ENCODE results near the gene HSD11B1.

HSD11B1 gene

GRCh38 chr1:209756615-209757445 lies 52.2 kb downstream of the HSD11B1 start:
- DNase-seq, result no peak

DNA sequence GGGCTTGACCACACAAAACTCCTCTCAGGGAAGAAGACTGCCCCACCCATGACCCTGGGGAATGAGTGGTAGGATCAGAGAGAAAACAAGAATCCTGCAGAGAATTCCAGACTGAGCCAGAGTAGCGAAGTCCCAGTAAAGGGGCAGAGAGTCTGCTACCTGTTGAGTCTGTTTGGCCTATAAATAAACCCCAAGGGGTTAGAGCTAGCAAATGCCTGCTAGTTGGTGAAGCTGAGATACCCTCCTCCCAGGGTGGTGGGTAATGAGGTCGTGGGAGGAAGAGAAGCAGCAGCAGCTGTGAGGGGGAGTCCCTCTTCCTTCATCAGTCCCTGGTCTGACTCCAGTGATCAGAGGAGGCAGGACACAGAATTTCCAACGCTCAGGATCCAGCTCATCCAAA lies 53.8 kb downstream of the HSD11B1 start:
- no peak for DNase-seq

- no peak for DNase-seq
These were observed 55.2 kb downstream of the HSD11B1 start for GRCh38 chr1:209759829-209760359.

- DNase-seq, result no peak
These were observed 56.5 kb downstream of the HSD11B1 start for GRCh38 chr1:209761011-209761635.

GRCh38 chr1:209766051-209766450 lies 61.4 kb downstream of the HSD11B1 start:
- no peak for DNase-seq

DNA sequence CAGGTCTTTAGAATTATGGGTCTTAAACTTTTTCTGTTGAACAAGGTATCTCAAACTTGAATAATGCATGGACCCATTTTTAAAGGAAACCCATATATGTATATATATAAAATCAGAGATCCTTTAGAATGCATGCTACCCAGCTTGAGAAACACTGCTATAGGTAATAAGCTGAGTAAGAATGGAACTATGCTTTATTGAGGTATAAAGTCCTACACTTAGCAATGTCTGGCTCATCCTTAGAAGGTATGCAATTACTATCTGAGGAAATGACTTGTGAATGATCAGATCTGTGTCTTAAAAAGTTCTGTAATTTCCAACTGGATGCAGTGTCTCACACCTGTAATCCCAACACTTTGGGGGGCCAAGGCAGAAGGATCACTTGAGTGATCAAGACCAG lies 62.5 kb downstream of the HSD11B1 start:
- DNase-seq, result no peak

- no peak for DNase-seq
These were observed 63.1 kb downstream of the HSD11B1 start for GRCh38 chr1:209767706-209768105.

- no peak for DNase-seq
These were observed 63.7 kb downstream of the HSD11B1 start for GRCh38 chr1:209768354-209768774.

DNA sequence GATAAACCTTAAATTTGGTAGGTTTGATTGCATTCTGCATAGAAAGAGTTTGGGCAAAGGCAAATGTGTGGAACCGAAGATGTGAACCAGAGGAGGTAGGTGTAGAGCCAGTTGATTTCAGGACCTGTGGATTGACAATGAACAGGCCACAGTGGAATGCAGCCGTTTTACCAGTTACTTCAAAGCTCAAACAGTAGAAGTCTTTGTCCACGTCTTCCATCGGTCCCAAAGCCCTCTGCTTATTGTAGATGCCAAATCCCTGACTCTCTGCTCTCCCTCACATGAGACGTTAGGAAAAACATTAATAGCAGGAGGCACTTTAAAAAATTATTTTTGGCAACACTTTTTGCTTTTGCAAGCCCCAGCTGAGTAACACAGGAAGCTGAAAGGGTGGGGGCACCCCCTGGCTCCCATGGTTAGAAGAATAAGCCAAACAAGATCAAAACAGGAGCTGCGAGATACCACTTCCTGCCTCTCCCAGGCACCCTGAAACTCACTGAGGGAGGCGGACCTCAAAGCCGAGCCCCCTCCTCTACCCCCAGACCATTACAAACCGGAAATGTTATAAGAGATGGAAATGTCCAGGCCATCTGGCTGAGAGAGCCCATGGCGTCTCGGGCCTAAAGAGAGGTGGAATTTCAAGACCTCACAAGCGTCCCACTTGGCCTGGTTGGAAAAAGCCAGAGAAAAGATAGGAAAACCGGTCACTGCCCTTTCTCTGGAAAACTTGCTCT lies 64.7 kb downstream of the HSD11B1 start:
- no peak for DNase-seq

DNA sequence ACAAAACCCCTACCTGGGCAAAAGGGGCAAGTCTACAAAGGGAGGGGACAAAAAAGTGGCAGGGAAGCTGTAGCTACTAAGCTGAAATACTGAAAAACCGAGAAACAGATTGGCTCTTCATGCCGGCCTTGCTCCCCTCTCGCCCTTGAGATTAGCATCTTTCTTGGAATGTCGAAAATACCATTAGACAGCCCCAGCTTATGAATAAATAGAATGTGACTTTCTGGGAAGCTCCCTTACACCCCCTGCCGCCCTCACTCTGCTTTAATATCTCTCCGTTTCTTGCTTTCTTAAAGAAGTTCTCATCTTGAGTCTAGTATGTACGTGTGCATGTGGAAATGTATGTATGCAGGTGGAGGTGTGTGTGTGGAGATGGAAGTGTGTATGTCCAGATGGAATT lies 65.3 kb downstream of the HSD11B1 start:
- DNase-seq, result no peak

DNA sequence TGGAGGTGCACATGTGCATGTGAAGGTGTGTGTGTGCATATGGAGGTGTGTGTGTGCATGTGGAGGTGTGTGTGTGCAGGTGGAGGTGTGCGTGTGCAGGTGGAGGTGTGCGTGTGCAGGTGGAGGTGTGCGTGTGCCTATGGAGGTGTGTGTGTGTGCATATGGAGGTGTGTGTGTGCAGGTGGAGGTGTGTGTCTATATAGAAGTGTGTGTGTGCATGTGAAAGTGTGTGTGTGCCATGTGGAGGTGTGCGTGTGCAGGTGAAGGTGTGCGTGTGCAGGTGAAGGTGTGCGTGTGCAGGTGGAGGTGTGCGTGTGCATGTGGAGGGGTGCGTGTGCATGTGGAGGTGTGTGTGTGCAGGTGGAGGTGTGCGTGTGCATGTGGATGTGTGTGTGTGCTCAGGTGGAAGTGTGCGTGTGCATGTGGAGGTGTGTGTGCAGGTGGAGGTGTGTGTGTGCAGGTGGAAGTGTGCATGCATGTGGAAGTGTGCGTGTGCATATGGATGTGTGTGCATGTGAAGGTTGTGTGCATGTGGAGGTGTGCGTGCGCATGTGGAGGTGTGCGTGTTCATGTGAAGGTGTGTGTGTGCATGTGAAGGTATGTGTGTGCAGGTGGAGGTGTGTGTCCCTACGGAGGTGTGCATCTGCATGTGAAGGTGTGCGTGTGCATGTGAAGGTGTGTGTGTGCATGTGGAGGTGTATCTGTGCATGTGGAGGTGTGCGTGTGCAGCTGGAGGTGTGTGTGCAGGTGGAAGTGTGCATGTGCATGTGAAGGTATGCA lies 66.2 kb downstream of the HSD11B1 start:
- DNase-seq, result no peak

DNA sequence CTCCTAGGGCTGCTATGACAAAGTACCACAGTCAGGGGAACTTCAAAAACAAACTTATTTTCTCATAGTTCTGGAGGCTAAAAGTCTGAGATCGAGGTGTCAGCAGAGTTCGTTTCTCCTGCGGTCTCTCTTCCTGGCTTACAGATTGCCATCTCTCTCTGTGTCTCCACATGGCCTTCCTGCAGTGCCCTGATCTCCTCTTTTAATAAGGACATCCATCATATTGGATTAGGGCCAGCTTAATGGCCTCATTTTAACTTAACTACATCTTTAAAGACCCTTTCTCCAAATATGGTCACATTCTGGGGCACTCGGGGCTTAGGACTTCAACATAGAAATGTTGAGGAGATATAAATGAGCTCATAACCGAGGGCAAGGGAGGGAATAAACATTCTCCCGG lies 67.5 kb downstream of the HSD11B1 start:
- DNase-seq, result no peak

DNA sequence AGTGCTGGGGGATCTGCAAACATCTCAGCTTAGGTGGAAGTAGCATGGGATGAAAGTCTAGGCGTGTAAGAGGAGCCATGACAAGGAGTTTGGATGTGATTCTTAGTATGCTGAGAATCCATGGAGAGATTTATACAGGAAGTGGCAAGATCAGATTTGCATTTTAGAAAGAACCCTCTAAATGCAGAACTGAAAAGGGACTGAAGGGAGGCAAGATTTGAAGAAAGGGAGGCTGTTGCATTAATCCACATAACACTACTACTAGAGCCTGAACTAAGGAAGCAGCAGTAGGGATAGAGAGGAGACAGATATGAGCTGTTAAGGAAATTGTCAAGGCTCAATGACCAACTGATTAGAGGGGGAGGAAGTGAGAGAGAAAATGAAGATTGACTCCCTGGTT lies 69.9 kb downstream of the HSD11B1 start:
- no peak for DNase-seq

GRCh38 chr1:209775678-209776077 lies 71.0 kb downstream of the HSD11B1 start:
- no peak for DNase-seq

- no peak for DNase-seq
These were observed 72.9 kb downstream of the HSD11B1 start for GRCh38 chr1:209777587-209777986.

GRCh38 chr1:209778102-209778501 lies 73.5 kb downstream of the HSD11B1 start:
- no peak for DNase-seq

DNA sequence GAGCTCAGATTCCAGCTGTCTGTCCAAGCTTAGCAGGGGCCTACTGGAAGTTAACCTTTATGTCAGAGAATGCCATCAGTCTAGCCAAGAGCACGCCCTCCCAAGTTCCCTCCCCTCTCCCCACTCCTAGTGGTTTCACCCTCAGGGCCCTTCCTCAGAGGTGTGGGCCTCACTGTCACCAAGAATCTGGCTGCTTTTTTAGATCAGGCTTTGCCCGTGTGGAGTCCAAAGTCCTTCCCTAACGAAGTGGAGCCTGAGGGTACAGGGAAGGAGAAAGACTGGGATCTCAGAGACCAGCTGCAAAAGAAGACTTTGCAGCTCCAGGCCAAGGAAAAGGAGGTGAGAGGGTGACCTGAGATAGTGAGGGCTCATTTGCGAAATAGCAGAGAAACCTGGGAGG lies 75.6 kb downstream of the HSD11B1 start:
- DNase-seq, result no peak

- no peak for DNase-seq
These were observed 78.7 kb downstream of the HSD11B1 start for GRCh38 chr1:209783386-209783785.

Measured in activated gamma-delta T cell (primary cell).